WTC11 (cell line): Measurements from ENCODE around the gene CAMTA1. TPM values are rescaled to one million over a fixed set of nuclear protein-coding genes. Genes with fewer than 3 reads are reported as not detected.

Source experiments
- ATAC-seq: fragments of 200-7000 bp; cut with Tn5 transposase; 2 replicates; pipeline ENCODE4 v1.10.0; 2021; ENCODE audit warnings: mild to moderate bottlenecking, moderate library complexity
- CTCF ChIA-PET: fragments of 300-600 bp; sonication (Branson Sonifier 250); formaldehyde crosslinking; loops from one replicate; lab custom pipeline; 2021; ENCODE audit warnings: antibody characterized with exemption; lab: Charles Lee
- POLR2A ChIA-PET: fragments of 350-600 bp; sonication (Branson Sonifier 250); formaldehyde crosslinking; loops from one replicate; lab custom pipeline; 2021; ENCODE audit warnings: antibody characterized with exemption; lab: Charles Lee
- DNase-seq: peaks from one replicate; pipeline ENCODE4 v3.0.0; 2021; ENCODE audit warnings: low spot score
- H3K27ac Mint-ChIP-seq: 2 replicates; pipeline ENCODE4 v1.8.0; 2021; ENCODE audit warnings: mixed read lengths
- H3K27me3 Mint-ChIP-seq: 2 replicates; pipeline ENCODE4 v1.8.0; 2021; ENCODE audit warnings: low read depth, mild to moderate bottlenecking, moderate library complexity, mixed read lengths
- H3K36me3 Mint-ChIP-seq: 2 replicates; pipeline ENCODE4 v1.8.0; 2021; ENCODE audit warnings: mixed read lengths
- H3K4me1 Mint-ChIP-seq: 2 replicates; pipeline ENCODE4 v1.8.0; 2022; ENCODE audit warnings: mixed read lengths
- H3K4me3 Mint-ChIP-seq: 2 replicates; pipeline ENCODE4 v1.8.0; 2021; ENCODE audit warnings: mild to moderate bottlenecking, moderate library complexity, mixed read lengths
- H3K9me3 Mint-ChIP-seq: 2 replicates; pipeline ENCODE4 v1.8.0; 2021; ENCODE audit warnings: mixed read lengths
- ELF4 ChIP-seq: sonication (generic); formaldehyde crosslinking; IDR thresholded peaks from 2 replicates; pipeline ENCODE4 v1.8.1; 2022; ENCODE audit warnings: low read depth, mild to moderate bottlenecking, moderate library complexity, missing genetic modification reagents
- GTF2I ChIP-seq: fragments of 250-450 bp; sonication (Bioruptor Pico); conservative IDR thresholded peaks from 2 replicates; pipeline ENCODE4 v1.4.0; 2021; ENCODE audit warnings: mild to moderate bottlenecking
- KAT7 ChIP-seq: sonication (generic); formaldehyde crosslinking; IDR thresholded peaks from 2 replicates; pipeline ENCODE4 v1.8.1; 2023; ENCODE audit warnings: missing genetic modification reagents, mild to moderate bottlenecking, borderline replicate concordance
- NR2C2 ChIP-seq: sonication (generic); formaldehyde crosslinking; IDR thresholded peaks from 2 replicates; pipeline ENCODE4 v1.8.0; 2022; ENCODE audit warnings: mild to moderate bottlenecking, missing genetic modification reagents
- NR3C1 ChIP-seq: sonication (generic); formaldehyde crosslinking; conservative IDR thresholded peaks from 2 replicates; pipeline ENCODE4 v1.8.1; 2023; ENCODE audit warnings: low read depth, mild to moderate bottlenecking, missing genetic modification reagents
- OVOL2 ChIP-seq: fragments of 250-450 bp; sonication (Bioruptor Pico); IDR thresholded peaks from 2 replicates; pipeline ENCODE4 v1.9.0; 2021; ENCODE audit warnings: mild to moderate bottlenecking, borderline replicate concordance
- SOX15 ChIP-seq: fragments of 250-450 bp; sonication (Bioruptor Pico); IDR thresholded peaks from 2 replicates; pipeline ENCODE4 v1.9.0; 2021; ENCODE audit warnings: mild to moderate bottlenecking
- SP1 ChIP-seq: sonication (generic); formaldehyde crosslinking; conservative IDR thresholded peaks from 2 replicates; pipeline ENCODE4 v1.8.1; 2022; ENCODE audit warnings: missing genetic modification reagents
- TEAD1 ChIP-seq: sonication (generic); formaldehyde crosslinking; IDR thresholded peaks from 2 replicates; pipeline ENCODE4 v1.8.0; 2022; ENCODE audit warnings: mild to moderate bottlenecking, missing genetic modification reagents
- TEAD4 ChIP-seq: sonication (generic); formaldehyde crosslinking; IDR thresholded peaks from 2 replicates; pipeline ENCODE4 v1.8.0; 2022; ENCODE audit warnings: mild to moderate bottlenecking, missing genetic modification reagents
- ZNF219 ChIP-seq: sonication (generic); formaldehyde crosslinking; IDR thresholded peaks from 2 replicates; pipeline ENCODE4 v1.8.0; 2023; ENCODE audit warnings: missing genetic modification reagents, mild to moderate bottlenecking, borderline replicate concordance
- ZNF317 ChIP-seq: sonication (generic); formaldehyde crosslinking; IDR thresholded peaks from 2 replicates; pipeline ENCODE4 v1.8.1; 2023; ENCODE audit warnings: low read depth, mild to moderate bottlenecking, moderate library complexity, missing genetic modification reagents, borderline replicate concordance
- total RNA-seq: library from RNA; stranded (reverse); gene quantifications from 3 replicates; pipeline ENCODE4 v1.2.3, GENCODE V29; 2021
- TF ChIP-seq, protein P1 (sequence below): sonication (generic); formaldehyde crosslinking; conservative IDR thresholded peaks from 2 replicates; pipeline ENCODE4 v1.8.1; 2023; ENCODE audit warnings: mild to moderate bottlenecking, low read depth, missing genetic modification reagents, moderate library complexity
- TF ChIP-seq, protein P2 (sequence below): sonication (generic); formaldehyde crosslinking; IDR thresholded peaks from 2 replicates; pipeline ENCODE4 v1.8.0; 2022; ENCODE audit warnings: mild to moderate bottlenecking, missing genetic modification reagents
- TF ChIP-seq, protein P3 (sequence below): sonication (generic); formaldehyde crosslinking; IDR thresholded peaks from 2 replicates; pipeline ENCODE4 v1.8.1; 2023; ENCODE audit warnings: mild to moderate bottlenecking, missing genetic modification reagents, moderate library complexity
- TF ChIP-seq, protein P4 (sequence below): sonication (generic); formaldehyde crosslinking; IDR thresholded peaks from 2 replicates; pipeline ENCODE4 v1.8.1; 2022; ENCODE audit warnings: mild to moderate bottlenecking, moderate library complexity, missing genetic modification reagents
- TF ChIP-seq, protein P5 (sequence below): sonication (generic); formaldehyde crosslinking; IDR thresholded peaks from 2 replicates; pipeline ENCODE4 v1.8.0; 2023; ENCODE audit warnings: missing genetic modification reagents, mild to moderate bottlenecking, borderline replicate concordance
- TF ChIP-seq, protein P6 (sequence below): fragments of 250-450 bp; sonication (Bioruptor Pico); IDR thresholded peaks from 2 replicates; pipeline ENCODE4 v2.1.2; 2022; ENCODE audit warnings: mild to moderate bottlenecking, moderate library complexity

Gene CAMTA1
- total RNA-seq, 1 experiment from 2014 or later = 86.4 TPM

DNA sequence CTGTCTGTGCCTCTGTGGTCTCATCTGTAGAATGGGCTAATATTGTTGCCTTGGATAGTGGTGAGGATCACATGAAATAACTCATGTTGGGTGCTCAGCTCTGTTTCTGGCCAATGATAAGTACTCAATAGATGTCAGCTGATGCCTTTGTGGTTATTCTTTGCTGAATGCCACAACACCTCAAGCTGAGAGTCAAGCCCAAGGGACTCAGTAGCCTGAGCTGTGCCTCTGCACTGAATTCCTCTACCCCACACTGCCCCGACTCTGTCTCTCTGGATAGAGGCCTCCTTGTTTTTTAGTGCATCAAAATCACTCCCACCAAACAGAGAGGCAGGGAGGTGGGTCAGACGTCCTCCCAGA, 789.8 kb downstream of the CAMTA1 start:
- DNase-seq = no peak
- no peaks in the 10 kb centered on the region for H3K36me3 Mint-ChIP-seq
- TF ChIP-seq, protein P1, sequence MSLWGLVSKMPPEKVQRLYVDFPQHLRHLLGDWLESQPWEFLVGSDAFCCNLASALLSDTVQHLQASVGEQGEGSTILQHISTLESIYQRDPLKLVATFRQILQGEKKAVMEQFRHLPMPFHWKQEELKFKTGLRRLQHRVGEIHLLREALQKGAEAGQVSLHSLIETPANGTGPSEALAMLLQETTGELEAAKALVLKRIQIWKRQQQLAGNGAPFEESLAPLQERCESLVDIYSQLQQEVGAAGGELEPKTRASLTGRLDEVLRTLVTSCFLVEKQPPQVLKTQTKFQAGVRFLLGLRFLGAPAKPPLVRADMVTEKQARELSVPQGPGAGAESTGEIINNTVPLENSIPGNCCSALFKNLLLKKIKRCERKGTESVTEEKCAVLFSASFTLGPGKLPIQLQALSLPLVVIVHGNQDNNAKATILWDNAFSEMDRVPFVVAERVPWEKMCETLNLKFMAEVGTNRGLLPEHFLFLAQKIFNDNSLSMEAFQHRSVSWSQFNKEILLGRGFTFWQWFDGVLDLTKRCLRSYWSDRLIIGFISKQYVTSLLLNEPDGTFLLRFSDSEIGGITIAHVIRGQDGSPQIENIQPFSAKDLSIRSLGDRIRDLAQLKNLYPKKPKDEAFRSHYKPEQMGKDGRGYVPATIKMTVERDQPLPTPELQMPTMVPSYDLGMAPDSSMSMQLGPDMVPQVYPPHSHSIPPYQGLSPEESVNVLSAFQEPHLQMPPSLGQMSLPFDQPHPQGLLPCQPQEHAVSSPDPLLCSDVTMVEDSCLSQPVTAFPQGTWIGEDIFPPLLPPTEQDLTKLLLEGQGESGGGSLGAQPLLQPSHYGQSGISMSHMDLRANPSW (CRISPR knock-in tag) = no peak
- TF ChIP-seq ZNF317 (CRISPR knock-in tag) (no peak), ZNF219 (CRISPR knock-in tag) (no peak), TEAD1 (no peak), NR3C1 (no peak), SOX15 (CRISPR knock-in tag) (no peak), SP1 (CRISPR knock-in tag) (no peak)
- TF ChIP-seq, protein P2, sequence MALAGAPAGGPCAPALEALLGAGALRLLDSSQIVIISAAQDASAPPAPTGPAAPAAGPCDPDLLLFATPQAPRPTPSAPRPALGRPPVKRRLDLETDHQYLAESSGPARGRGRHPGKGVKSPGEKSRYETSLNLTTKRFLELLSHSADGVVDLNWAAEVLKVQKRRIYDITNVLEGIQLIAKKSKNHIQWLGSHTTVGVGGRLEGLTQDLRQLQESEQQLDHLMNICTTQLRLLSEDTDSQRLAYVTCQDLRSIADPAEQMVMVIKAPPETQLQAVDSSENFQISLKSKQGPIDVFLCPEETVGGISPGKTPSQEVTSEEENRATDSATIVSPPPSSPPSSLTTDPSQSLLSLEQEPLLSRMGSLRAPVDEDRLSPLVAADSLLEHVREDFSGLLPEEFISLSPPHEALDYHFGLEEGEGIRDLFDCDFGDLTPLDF (CRISPR knock-in tag) = no peak
- TF ChIP-seq, protein P3, sequence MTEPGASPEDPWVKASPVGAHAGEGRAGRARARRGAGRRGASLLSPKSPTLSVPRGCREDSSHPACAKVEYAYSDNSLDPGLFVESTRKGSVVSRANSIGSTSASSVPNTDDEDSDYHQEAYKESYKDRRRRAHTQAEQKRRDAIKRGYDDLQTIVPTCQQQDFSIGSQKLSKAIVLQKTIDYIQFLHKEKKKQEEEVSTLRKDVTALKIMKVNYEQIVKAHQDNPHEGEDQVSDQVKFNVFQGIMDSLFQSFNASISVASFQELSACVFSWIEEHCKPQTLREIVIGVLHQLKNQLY (CRISPR knock-in tag) = no peak
- TF ChIP-seq, all 79 proteins: peak for 0
- H3K27me3 Mint-ChIP-seq = no peaks in the 10 kb centered on the region
- no peak overlapping the region for H3K27ac Mint-ChIP-seq
- ChIA-PET POLR2A (no interaction called here), CTCF (interaction anchor here (0.6 to 2.3 kb wide), 6 partner anchors 14 to 178 kb away, joined by 3 to 11 read pairs (median 4); no protein-coding TSS in a partner anchor)
- no peak for ATAC-seq
- H3K9me3 Mint-ChIP-seq = peaks cover 8% of the 10 kb centered on the region
- no peak overlapping the region for H3K4me3 Mint-ChIP-seq
- H3K4me1 Mint-ChIP-seq = no peaks in the 10 kb centered on the region

DNA sequence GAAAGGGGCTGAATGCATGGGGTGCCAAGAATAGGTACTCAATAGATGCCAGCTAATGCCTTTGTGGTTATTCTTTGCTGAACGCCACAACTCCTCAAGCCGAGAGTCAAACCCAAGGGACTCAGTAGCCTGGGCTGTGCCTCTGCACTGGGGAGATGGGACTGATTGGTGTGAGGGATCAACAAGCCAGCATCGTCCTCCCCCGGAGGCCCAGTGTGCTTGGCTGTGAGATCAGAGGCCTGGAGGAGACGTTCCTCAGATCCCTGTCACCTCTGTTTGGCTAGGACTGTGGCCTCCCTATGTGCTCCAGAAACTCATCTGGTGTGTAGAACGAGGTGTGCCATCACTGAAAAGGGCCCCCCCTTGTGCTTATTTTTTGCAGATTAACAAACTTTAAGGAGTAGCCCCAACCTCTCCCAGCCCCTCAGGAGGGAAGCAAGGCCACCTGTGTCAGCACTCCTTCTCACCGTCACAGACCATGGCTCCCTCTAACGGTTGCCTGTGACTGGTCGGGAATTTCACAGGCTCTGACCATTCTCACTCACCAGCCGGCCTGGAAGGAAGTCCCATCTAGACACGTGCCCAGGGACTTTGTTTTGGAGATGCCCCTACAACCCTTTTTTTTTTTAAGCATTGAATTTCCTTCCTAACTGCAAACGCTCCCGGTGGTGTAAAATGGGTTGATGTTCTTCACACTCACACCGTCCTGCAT, 791.8 kb downstream of the CAMTA1 start:
- ChIA-PET CTCF (no interaction called here), POLR2A (no interaction called here)
- TF ChIP-seq ELF4 (CRISPR knock-in tag) (no peak), GTF2I (CRISPR knock-in tag) (no peak), KAT7 (CRISPR knock-in tag) (no peak), NR2C2 (CRISPR knock-in tag) (no peak), TEAD4 (CRISPR knock-in tag) (no peak), SOX15 (CRISPR knock-in tag) (no peak)
- TF ChIP-seq, protein P4, sequence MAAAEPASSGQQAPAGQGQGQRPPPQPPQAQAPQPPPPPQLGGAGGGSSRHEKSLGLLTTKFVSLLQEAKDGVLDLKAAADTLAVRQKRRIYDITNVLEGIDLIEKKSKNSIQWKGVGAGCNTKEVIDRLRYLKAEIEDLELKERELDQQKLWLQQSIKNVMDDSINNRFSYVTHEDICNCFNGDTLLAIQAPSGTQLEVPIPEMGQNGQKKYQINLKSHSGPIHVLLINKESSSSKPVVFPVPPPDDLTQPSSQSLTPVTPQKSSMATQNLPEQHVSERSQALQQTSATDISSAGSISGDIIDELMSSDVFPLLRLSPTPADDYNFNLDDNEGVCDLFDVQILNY (CRISPR knock-in tag) = no peak
- no peaks in the 10 kb centered on the region for H3K27me3 Mint-ChIP-seq
- ATAC-seq (peak; percentile 88), DNase-seq (peak; percentile 40)
- H3K27ac Mint-ChIP-seq = no peak overlapping the region
- no peaks in the 10 kb centered on the region for H3K36me3 Mint-ChIP-seq
- H3K9me3 Mint-ChIP-seq = peaks cover 4% of the 10 kb centered on the region
- H3K4me3 Mint-ChIP-seq = no peak overlapping the region
- H3K4me1 Mint-ChIP-seq = no peaks in the 10 kb centered on the region

DNA sequence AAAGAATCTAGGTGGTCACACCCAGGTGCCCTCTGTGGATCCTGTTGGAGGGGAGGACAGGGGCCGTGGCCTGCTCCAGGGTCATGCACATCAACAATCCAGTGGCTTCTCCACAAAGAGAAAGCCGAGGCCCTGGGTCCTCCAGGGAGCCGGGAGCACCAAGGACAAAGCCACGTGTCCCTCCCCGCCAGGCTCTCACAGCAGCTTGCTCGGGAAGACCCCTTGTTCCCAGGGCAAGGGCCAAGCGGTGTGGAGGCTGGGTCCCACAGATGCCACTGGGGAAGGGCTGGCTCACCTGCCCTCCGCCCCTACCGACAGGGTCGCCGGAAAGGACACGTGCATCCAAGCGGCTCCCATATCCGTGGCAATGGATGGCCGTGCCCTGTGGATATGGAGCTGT, 793.0 kb downstream of the CAMTA1 start:
- H3K27ac Mint-ChIP-seq = no peak overlapping the region
- TF ChIP-seq OVOL2 (CRISPR knock-in tag) = no peak
- TF ChIP-seq, protein P5, sequence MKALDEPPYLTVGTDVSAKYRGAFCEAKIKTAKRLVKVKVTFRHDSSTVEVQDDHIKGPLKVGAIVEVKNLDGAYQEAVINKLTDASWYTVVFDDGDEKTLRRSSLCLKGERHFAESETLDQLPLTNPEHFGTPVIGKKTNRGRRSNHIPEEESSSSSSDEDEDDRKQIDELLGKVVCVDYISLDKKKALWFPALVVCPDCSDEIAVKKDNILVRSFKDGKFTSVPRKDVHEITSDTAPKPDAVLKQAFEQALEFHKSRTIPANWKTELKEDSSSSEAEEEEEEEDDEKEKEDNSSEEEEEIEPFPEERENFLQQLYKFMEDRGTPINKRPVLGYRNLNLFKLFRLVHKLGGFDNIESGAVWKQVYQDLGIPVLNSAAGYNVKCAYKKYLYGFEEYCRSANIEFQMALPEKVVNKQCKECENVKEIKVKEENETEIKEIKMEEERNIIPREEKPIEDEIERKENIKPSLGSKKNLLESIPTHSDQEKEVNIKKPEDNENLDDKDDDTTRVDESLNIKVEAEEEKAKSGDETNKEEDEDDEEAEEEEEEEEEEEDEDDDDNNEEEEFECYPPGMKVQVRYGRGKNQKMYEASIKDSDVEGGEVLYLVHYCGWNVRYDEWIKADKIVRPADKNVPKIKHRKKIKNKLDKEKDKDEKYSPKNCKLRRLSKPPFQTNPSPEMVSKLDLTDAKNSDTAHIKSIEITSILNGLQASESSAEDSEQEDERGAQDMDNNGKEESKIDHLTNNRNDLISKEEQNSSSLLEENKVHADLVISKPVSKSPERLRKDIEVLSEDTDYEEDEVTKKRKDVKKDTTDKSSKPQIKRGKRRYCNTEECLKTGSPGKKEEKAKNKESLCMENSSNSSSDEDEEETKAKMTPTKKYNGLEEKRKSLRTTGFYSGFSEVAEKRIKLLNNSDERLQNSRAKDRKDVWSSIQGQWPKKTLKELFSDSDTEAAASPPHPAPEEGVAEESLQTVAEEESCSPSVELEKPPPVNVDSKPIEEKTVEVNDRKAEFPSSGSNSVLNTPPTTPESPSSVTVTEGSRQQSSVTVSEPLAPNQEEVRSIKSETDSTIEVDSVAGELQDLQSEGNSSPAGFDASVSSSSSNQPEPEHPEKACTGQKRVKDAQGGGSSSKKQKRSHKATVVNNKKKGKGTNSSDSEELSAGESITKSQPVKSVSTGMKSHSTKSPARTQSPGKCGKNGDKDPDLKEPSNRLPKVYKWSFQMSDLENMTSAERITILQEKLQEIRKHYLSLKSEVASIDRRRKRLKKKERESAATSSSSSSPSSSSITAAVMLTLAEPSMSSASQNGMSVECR = no peak
- TF ChIP-seq, protein P6, sequence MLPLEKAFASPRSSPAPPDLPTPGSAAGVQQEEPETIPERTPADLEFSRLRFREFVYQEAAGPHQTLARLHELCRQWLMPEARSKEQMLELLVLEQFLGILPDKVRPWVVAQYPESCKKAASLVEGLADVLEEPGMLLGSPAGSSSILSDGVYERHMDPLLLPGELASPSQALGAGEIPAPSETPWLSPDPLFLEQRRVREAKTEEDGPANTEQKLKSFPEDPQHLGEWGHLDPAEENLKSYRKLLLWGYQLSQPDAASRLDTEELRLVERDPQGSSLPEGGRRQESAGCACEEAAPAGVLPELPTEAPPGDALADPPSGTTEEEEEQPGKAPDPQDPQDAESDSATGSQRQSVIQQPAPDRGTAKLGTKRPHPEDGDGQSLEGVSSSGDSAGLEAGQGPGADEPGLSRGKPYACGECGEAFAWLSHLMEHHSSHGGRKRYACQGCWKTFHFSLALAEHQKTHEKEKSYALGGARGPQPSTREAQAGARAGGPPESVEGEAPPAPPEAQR (CRISPR knock-in tag) = no peak
- DNase-seq (no peak), ATAC-seq (no peak)
- H3K4me3 Mint-ChIP-seq = no peak overlapping the region
- peaks cover 4% of the 10 kb centered on the region for H3K9me3 Mint-ChIP-seq
- ChIA-PET CTCF (interaction anchor here (1.0 kb wide), 1 partner anchor 17 kb away, joined by 3 read pairs; no protein-coding TSS in a partner anchor), POLR2A (no interaction called here)
- H3K4me1 Mint-ChIP-seq = no peaks in the 10 kb centered on the region
- H3K36me3 Mint-ChIP-seq = no peaks in the 10 kb centered on the region
- H3K27me3 Mint-ChIP-seq = no peaks in the 10 kb centered on the region
